ENCODE data around the gene NPHS1.
A peak's percentile ranks its signal among the peaks of the same experiment; 100 is the strongest.

Gene NPHS1

GRCh38 chr19:35777086-35777841 is 75.0 kb downstream of the NPHS1 start:
- in situ Hi-C loops (cut with MboI; ENCODE audit: low sequenced_read_pairs), result no loop called here
- no peak for DNase-seq (ENCODE audit: low spot score in 2 of 2)
- no peak overlapping the region for H3K4me3 ChIP-seq
- no peaks in the 10 kb centered on the region for H3K36me3 ChIP-seq (replicated peaks)
- H3K9me3 ChIP-seq, result no peaks in the 10 kb centered on the region
- no peaks in the 10 kb centered on the region for H3K27me3 ChIP-seq (ENCODE audit: low read depth)
- H3K4me1 ChIP-seq, result peaks cover 9% of the 10 kb centered on the region; the same call in 1 of the 2 replicates

GRCh38 chr19:35776102-35776788 is 76.1 kb downstream of the NPHS1 start:
- peak overlapping the region; percentile 51 for H3K4me3 ChIP-seq
- no peaks in the 10 kb centered on the region for H3K9me3 ChIP-seq
- in situ Hi-C loops (cut with MboI; ENCODE audit: low sequenced_read_pairs), result no loop called here
- peak in 1 of 2 experiments; percentile 39 for DNase-seq (ENCODE audit: low spot score in 2 of 2)
- no peaks in the 10 kb centered on the region for H3K27me3 ChIP-seq (ENCODE audit: low read depth)
- peaks cover 9% of the 10 kb centered on the region; the same call in 1 of the 2 replicates for H3K4me1 ChIP-seq
- H3K36me3 ChIP-seq (replicated peaks), result no peaks in the 10 kb centered on the region
